Measurements from ENCODE around the gene SLC34A1. TPM values are rescaled to one million over a fixed set of nuclear protein-coding genes. Genes with fewer than 3 reads are reported as not detected.

The SLC34A1 gene
- total RNA-seq, 1 donor from 2014 or later: not detected

GRCh38 chr5:177432143-177432838 is 48.1 kb downstream of the SLC34A1 start:
- DNase-seq: no peak

DNA sequence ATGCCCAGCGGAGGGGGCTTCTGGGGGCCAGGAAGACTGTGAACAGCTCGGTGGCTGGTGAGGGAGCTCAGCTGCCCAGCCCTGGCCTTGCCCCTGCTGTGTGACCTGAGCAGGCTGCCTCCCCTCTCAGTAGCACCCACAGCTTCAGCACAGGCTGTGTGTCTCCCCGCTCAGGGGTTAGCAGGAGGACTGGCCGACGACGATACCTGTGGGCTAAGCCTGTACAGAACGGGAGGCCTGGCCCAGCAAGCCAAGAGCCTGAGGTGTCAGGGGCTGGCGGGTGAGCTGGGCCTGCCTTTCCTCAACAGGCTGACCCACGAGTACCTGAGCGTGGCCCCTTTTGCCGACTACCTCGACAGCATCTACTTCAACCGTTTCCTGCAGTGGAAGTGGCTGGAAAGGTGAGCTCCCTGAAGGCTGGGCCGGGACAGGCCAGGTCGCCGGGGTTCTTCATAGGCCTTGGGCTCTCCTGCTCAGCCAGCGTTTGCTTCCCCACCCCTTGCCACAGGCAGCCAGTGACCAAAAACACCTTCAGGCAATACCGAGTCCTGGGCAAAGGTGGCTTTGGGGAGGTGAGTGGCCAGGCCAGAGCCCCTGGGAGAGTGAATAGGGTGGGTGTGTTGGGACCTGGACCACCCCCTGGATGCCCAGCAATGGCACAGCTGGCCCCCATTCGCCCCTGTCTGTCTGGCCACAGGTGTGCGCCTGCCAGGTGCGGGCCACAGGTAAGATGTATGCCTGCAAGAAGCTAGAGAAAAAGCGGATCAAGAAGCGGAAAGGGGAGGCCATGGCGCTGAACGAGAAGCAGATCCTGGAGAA is 48.8 kb downstream of the SLC34A1 start:
- DNase-seq: no peak

DNA sequence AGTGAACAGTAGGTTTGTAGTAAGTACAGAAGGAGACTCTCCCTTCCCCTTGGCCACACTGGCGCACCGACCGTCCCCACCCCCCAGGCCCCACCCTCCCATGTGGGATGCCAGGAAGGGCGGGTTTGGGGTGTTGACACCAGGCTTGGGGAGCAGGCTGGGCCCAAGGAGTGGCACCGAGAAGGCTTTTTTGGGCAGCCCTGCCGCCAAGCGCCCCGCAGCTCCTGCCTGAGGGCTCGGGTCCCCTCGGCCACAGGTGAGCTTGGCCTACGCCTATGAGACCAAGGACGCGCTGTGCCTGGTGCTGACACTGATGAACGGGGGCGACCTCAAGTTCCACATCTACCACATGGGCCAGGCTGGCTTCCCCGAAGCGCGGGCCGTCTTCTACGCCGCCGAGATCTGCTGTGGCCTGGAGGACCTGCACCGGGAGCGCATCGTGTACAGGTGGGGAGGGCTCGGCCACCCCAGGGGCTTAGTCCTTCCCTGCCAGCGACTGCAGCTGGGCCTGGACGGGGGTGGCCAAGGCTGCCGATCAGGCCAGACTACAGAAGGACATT is 49.5 kb downstream of the SLC34A1 start:
- no peak for DNase-seq

DNA sequence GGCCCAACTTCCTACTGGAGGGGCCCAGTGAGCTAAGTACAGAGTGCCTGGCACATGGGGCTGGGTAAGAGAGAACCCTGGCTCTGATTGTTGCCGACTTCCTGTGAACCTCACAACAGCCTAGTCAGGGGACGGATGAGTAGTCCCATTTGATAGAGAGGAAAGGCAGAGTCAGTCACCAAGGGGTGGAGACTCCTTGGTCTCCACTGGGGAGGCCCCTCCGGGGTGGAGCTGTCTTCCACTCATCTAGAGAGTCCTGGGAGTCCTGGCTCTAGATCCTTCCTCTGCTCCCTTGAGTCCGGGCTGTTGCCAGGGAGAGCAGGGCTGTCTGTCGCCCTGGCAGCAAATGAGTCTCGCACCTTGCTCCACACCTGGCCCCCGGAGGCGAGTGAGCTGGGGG is 50.2 kb downstream of the SLC34A1 start:
- no peak for DNase-seq

DNA sequence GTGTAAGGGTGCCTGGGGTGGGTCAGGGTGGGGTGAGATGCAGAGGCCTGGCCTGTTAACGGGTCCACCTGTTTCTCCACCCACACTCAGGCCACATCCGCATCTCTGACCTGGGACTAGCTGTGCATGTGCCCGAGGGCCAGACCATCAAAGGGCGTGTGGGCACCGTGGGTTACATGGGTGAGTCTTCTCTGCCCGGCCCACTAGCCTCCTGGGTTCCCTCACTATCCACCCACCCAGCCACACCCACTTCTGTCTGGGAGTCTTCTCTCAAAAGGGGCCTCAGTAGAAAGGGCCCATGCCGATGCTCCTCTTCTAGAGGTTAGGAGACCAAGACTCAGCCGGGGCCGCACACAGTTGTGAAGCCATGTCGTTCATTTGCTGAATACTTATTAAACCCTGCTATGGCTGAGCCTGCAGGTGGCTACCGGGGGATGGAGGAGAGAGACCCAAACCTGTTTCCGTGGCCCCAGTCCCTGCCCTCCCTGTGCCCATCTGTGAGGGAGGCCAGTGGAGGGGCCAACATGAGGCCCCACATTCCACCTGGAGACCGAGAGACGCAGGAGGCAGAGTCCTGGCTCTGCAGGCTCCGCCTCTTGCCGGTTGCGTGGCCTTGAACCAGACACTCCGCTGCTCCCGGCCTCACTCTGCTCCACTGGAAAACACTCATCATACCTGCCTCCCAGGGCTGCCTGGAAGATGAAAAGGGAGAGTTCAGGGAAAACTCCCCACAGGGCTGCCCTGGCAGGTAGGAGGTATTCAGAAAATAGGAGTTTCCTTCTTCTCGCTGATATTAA is 50.9 kb downstream of the SLC34A1 start:
- DNase-seq: no peak

GRCh38 chr5:177435847-177436536 is 51.8 kb downstream of the SLC34A1 start:
- no peak for DNase-seq

GRCh38 chr5:177437623-177438022 is 53.4 kb downstream of the SLC34A1 start:
- DNase-seq: no peak

GRCh38 chr5:177438468-177438867 is 54.2 kb downstream of the SLC34A1 start:
- DNase-seq: no peak

- DNase-seq: no peak
Observed at GRCh38 chr5:177439518-177440053, 55.4 kb downstream of the SLC34A1 start.

GRCh38 chr5:177440211-177440989 is 56.2 kb downstream of the SLC34A1 start:
- no peak for DNase-seq

- no peak for DNase-seq
Observed at GRCh38 chr5:177440990-177441780, 57.0 kb downstream of the SLC34A1 start.

- DNase-seq: no peak
Observed at GRCh38 chr5:177442066-177442826, 58.0 kb downstream of the SLC34A1 start.

GRCh38 chr5:177443144-177443983 is 59.1 kb downstream of the SLC34A1 start:
- no peak for DNase-seq

GRCh38 chr5:177444106-177445051 is 60.1 kb downstream of the SLC34A1 start:
- no peak for DNase-seq

GRCh38 chr5:177445052-177445916 is 61.0 kb downstream of the SLC34A1 start:
- DNase-seq: no peak

- DNase-seq: no peak
Observed at GRCh38 chr5:177445917-177446199, 61.6 kb downstream of the SLC34A1 start.

Measured in skin of body (tissue), 2 donors.